CD4-positive, CD25-positive, alpha-beta regulatory T cell (primary cell): Measurements from ENCODE around the gene NALCN. TPM values are rescaled to one million over a fixed set of nuclear protein-coding genes. Genes with fewer than 3 reads are reported as not detected.

Source experiments
- ATAC-seq, 2 donors: fragments of 150-1000 bp; cut with Tn5 transposase; one replicate each; pipeline ENCODE4 v1.10.0; 2021; ENCODE audit warnings: low read depth in 2 of 2, moderate number of reproducible peaks in 2 of 2, moderate library complexity in 1 of 2
- DNase-seq, 3 donors: peaks; one replicate each; pipeline versions ENCODE4 v3.0.0 to v3.0.0-alpha.2; 2012 to 2022; ENCODE audit warnings: mixed read lengths in 1 of 3
- H3K27ac ChIP-seq: one replicate; pipeline ENCODE4 v1.7.0; 2013; ENCODE audit warnings: mild to moderate bottlenecking, low read length; ENCODE audit not compliant: insufficient read depth, poor library complexity, severe bottlenecking
- H3K27me3 ChIP-seq: one replicate; pipeline ENCODE4 v1.7.0; 2013; ENCODE audit warnings: low read length; ENCODE audit not compliant: control insufficient read depth, insufficient read depth
- H3K36me3 ChIP-seq: one replicate; pipeline ENCODE4 v1.7.0; 2013; ENCODE audit warnings: mild to moderate bottlenecking, low read length, moderate library complexity; ENCODE audit not compliant: control insufficient read depth, insufficient read depth
- H3K4me1 ChIP-seq: 2 replicates; pipeline ENCODE4 v1.7.0; 2013; ENCODE audit warnings: mild to moderate bottlenecking, low read length; ENCODE audit not compliant: insufficient read depth, control insufficient read depth, poor library complexity, severe bottlenecking
- H3K4me3 ChIP-seq: one replicate; pipeline ENCODE4 v1.7.0; 2013; ENCODE audit warnings: low read depth, mild to moderate bottlenecking, low read length, moderate library complexity
- H3K9me3 ChIP-seq, 2 experiments: 1 replicate in 1 of 2; 2 replicates in 1 of 2; pipeline ENCODE4 v1.7.0; 2013; ENCODE audit warnings: low read length in 2 of 2, mild to moderate bottlenecking in 1 of 2, moderate library complexity in 1 of 2; ENCODE audit not compliant: control insufficient read depth in 2 of 2
- H3K27ac Mint-ChIP-seq, 3 donors: one replicate each; pipeline ENCODE4 v1.8.0; 2020 to 2022; ENCODE audit warnings: mild to moderate bottlenecking in 3 of 3, mixed read lengths in 3 of 3, moderate library complexity in 2 of 3
- H3K27me3 Mint-ChIP-seq: one replicate; pipeline ENCODE4 v1.8.0; 2022; ENCODE audit warnings: mild to moderate bottlenecking, mixed read lengths
- H3K36me3 Mint-ChIP-seq: one replicate; pipeline ENCODE4 v1.8.0; 2020; ENCODE audit warnings: mixed read lengths
- H3K4me1 Mint-ChIP-seq, 4 donors: one replicate each; pipeline ENCODE4 v1.8.0; 2020 to 2022; ENCODE audit warnings: mixed read lengths in 4 of 4, mild to moderate bottlenecking in 1 of 4
- H3K4me3 Mint-ChIP-seq, 4 donors: one replicate each; pipeline ENCODE4 v1.8.0; 2020 to 2022; ENCODE audit warnings: mild to moderate bottlenecking in 4 of 4, mixed read lengths in 4 of 4, moderate library complexity in 3 of 4
- H3K9me3 Mint-ChIP-seq, 7 donors: one replicate each; pipeline ENCODE4 v1.8.0; 2020 to 2022; ENCODE audit warnings: mixed read lengths in 7 of 7, mild to moderate bottlenecking in 3 of 7, moderate library complexity in 2 of 7
- polyA plus RNA-seq, 4 donors: library from polyadenylated mRNA; unstranded; fragments of 300-500 nt; fragmentation: Illumina TruSeq; gene quantifications; one replicate each; pipeline ENCODE4 v1.2.3, GENCODE V29; 2021
- total RNA-seq: library from RNA; stranded (reverse); gene quantifications from one replicate; pipeline ENCODE4 v1.2.3, GENCODE V29; 2022

NALCN gene
- total and polyA plus RNA-seq, 5 donors from 2014 or later: not detected

GRCh38 chr13:101394605-101395004 lies 21.7 kb downstream of the NALCN start:
- no peak overlapping the region for H3K4me3 ChIP-seq
- no peaks in the 10 kb centered on the region for H3K36me3 ChIP-seq
- Mint-ChIP-seq H3K36me3 (no peaks in the 10 kb centered on the region), H3K27ac (no peak overlapping the region), H3K9me3 (peaks cover 0 to 4% (median 0%) of the 10 kb centered on the region in 7 donors), H3K4me1 (no peaks in the 10 kb centered on the region), H3K27me3 (no peaks in the 10 kb centered on the region), H3K4me3 (no peak overlapping the region)
- H3K27me3 ChIP-seq: no peaks in the 10 kb centered on the region
- no peaks in the 10 kb centered on the region for H3K4me1 ChIP-seq
- H3K9me3 ChIP-seq: no peaks in the 10 kb centered on the region
- DNase-seq: no peak
- H3K27ac ChIP-seq: no peak overlapping the region
- no peak for ATAC-seq

GRCh38 chr13:101393140-101393539 lies 23.2 kb downstream of the NALCN start:
- Histone ChIP-seq H3K4me3 (no peak overlapping the region), H3K27me3 (no peaks in the 10 kb centered on the region), H3K9me3 (no peaks in the 10 kb centered on the region), H3K27ac (no peak overlapping the region), H3K36me3 (no peaks in the 10 kb centered on the region), H3K4me1 (no peaks in the 10 kb centered on the region)
- no peak for ATAC-seq
- H3K36me3 Mint-ChIP-seq: no peaks in the 10 kb centered on the region
- H3K4me3 Mint-ChIP-seq: no peak overlapping the region
- DNase-seq: no peak
- H3K9me3 Mint-ChIP-seq: peaks cover 0 to 4% (median 0%) of the 10 kb centered on the region in 7 donors
- H3K27ac Mint-ChIP-seq: no peak overlapping the region
- H3K27me3 Mint-ChIP-seq: no peaks in the 10 kb centered on the region
- H3K4me1 Mint-ChIP-seq: no peaks in the 10 kb centered on the region

GRCh38 chr13:101390461-101390860 lies 25.8 kb downstream of the NALCN start:
- no peak overlapping the region for H3K27ac Mint-ChIP-seq
- ATAC-seq (no peak), DNase-seq (no peak)
- Histone ChIP-seq H3K4me1 (no peaks in the 10 kb centered on the region), H3K27me3 (no peaks in the 10 kb centered on the region), H3K36me3 (no peaks in the 10 kb centered on the region), H3K4me3 (no peak overlapping the region), H3K27ac (no peak overlapping the region), H3K9me3 (no peaks in the 10 kb centered on the region)
- H3K36me3 Mint-ChIP-seq: no peaks in the 10 kb centered on the region
- no peaks in the 10 kb centered on the region for H3K27me3 Mint-ChIP-seq
- no peaks in the 10 kb centered on the region for H3K9me3 Mint-ChIP-seq
- H3K4me1 Mint-ChIP-seq: no peaks in the 10 kb centered on the region
- H3K4me3 Mint-ChIP-seq: no peak overlapping the region

- Mint-ChIP-seq H3K36me3 (no peaks in the 10 kb centered on the region), H3K4me1 (no peaks in the 10 kb centered on the region), H3K27ac (no peak overlapping the region), H3K9me3 (peaks cover 0 to 2% (median 0%) of the 10 kb centered on the region in 7 donors), H3K4me3 (no peak overlapping the region), H3K27me3 (no peaks in the 10 kb centered on the region)
- Histone ChIP-seq H3K27ac (no peak overlapping the region), H3K9me3 (no peaks in the 10 kb centered on the region), H3K36me3 (no peaks in the 10 kb centered on the region), H3K27me3 (no peaks in the 10 kb centered on the region), H3K4me1 (no peaks in the 10 kb centered on the region), H3K4me3 (no peak overlapping the region)
- ATAC-seq (no peak), DNase-seq (no peak)
These were observed 31.4 kb downstream of the NALCN start for GRCh38 chr13:101384929-101385328.

GRCh38 chr13:101383595-101383994 lies 32.7 kb downstream of the NALCN start:
- Mint-ChIP-seq H3K27ac (no peak overlapping the region), H3K4me1 (no peaks in the 10 kb centered on the region), H3K4me3 (no peak overlapping the region), H3K9me3 (peaks cover 0 to 3% (median 0%) of the 10 kb centered on the region in 7 donors), H3K36me3 (no peaks in the 10 kb centered on the region), H3K27me3 (no peaks in the 10 kb centered on the region)
- Histone ChIP-seq H3K27ac (no peak overlapping the region), H3K4me3 (no peak overlapping the region), H3K4me1 (no peaks in the 10 kb centered on the region), H3K36me3 (no peaks in the 10 kb centered on the region), H3K27me3 (no peaks in the 10 kb centered on the region), H3K9me3 (no peaks in the 10 kb centered on the region)
- no peak for DNase-seq
- ATAC-seq: no peak

GRCh38 chr13:101382701-101383100 lies 33.6 kb downstream of the NALCN start:
- no peak overlapping the region for H3K27ac Mint-ChIP-seq
- peaks cover 0 to 3% (median 0%) of the 10 kb centered on the region in 7 donors for H3K9me3 Mint-ChIP-seq
- no peaks in the 10 kb centered on the region for H3K4me1 Mint-ChIP-seq

GRCh38 chr13:101382086-101382485 lies 34.2 kb downstream of the NALCN start:
- Histone ChIP-seq H3K4me1 (no peaks in the 10 kb centered on the region), H3K36me3 (no peaks in the 10 kb centered on the region), H3K9me3 (no peaks in the 10 kb centered on the region), H3K27me3 (no peaks in the 10 kb centered on the region), H3K27ac (no peak overlapping the region), H3K4me3 (no peak overlapping the region)
- H3K27me3 Mint-ChIP-seq: no peaks in the 10 kb centered on the region
- no peak overlapping the region for H3K4me3 Mint-ChIP-seq
- ATAC-seq: no peak
- DNase-seq: no peak
- no peak overlapping the region for H3K27ac Mint-ChIP-seq
- peaks cover 0 to 3% (median 0%) of the 10 kb centered on the region in 7 donors for H3K9me3 Mint-ChIP-seq
- H3K4me1 Mint-ChIP-seq: no peaks in the 10 kb centered on the region
- no peaks in the 10 kb centered on the region for H3K36me3 Mint-ChIP-seq

More at GRCh38 chr13:101382701-101383100, 33.6 kb downstream of the NALCN start:
- no peak overlapping the region for H3K4me3 ChIP-seq
- H3K36me3 Mint-ChIP-seq: no peaks in the 10 kb centered on the region
- no peaks in the 10 kb centered on the region for H3K4me1 ChIP-seq
- H3K4me3 Mint-ChIP-seq: no peak overlapping the region
- no peak overlapping the region for H3K27ac ChIP-seq
- no peaks in the 10 kb centered on the region for H3K27me3 ChIP-seq
- ATAC-seq: no peak
- H3K36me3 ChIP-seq: no peaks in the 10 kb centered on the region
- H3K9me3 ChIP-seq: no peaks in the 10 kb centered on the region
- H3K27me3 Mint-ChIP-seq: no peaks in the 10 kb centered on the region
- no peak for DNase-seq

- ATAC-seq (no peak), DNase-seq (no peak)
- Histone ChIP-seq H3K9me3 (no peaks in the 10 kb centered on the region), H3K27ac (no peak overlapping the region), H3K4me1 (no peaks in the 10 kb centered on the region), H3K27me3 (no peaks in the 10 kb centered on the region), H3K36me3 (no peaks in the 10 kb centered on the region), H3K4me3 (no peak overlapping the region)
- Mint-ChIP-seq H3K36me3 (no peaks in the 10 kb centered on the region), H3K9me3 (peaks cover 0 to 10% (median 3%) of the 10 kb centered on the region in 7 donors), H3K27ac (no peak overlapping the region), H3K4me1 (no peaks in the 10 kb centered on the region), H3K4me3 (no peak overlapping the region), H3K27me3 (no peaks in the 10 kb centered on the region)
These were observed 55.8 kb downstream of the NALCN start for GRCh38 chr13:101360525-101360924.
